NCI-H524 treated with DMSO at 0.1 percent for 48 hours (cell line): Measurements from ENCODE around the gene HSD17B2.
"Not testable (repeated sequence)": the region's sequence is repeated elsewhere in the genome, so short reads cannot be mapped to it uniquely, and the experiment has no call there.

Source experiments
- DNase-seq: peaks from one replicate; lab custom pipeline; 2025; lab: John Stamatoyannopoulos, UW

The HSD17B2 gene

GRCh38 chr16:82134846-82135245 lies 99.8 kb downstream of the HSD17B2 start:
- DNase-seq: no peak

GRCh38 chr16:82135844-82136243 lies 100.8 kb downstream of the HSD17B2 start:
- DNase-seq: no peak

- DNase-seq: no peak
These were observed 102.1 kb downstream of the HSD17B2 start for GRCh38 chr16:82136956-82137821.

GRCh38 chr16:82137822-82138167 lies 102.7 kb downstream of the HSD17B2 start:
- DNase-seq: no peak

GRCh38 chr16:82138478-82139285 lies 103.6 kb downstream of the HSD17B2 start:
- no peak for DNase-seq

GRCh38 chr16:82139286-82139571 lies 104.2 kb downstream of the HSD17B2 start:
- not testable (repeated sequence) for DNase-seq

GRCh38 chr16:82146556-82146955 lies 111.5 kb downstream of the HSD17B2 start:
- no peak for DNase-seq

GRCh38 chr16:82146957-82147356 lies 111.9 kb downstream of the HSD17B2 start:
- no peak for DNase-seq

GRCh38 chr16:82147546-82147945 lies 112.5 kb downstream of the HSD17B2 start:
- DNase-seq: no peak
